Hepatocyte (in vitro differentiated cells): ENCODE data around the gene KBTBD8. TPM values are rescaled to one million over a fixed set of nuclear protein-coding genes. Genes with fewer than 3 reads are reported as not detected.
A peak's percentile ranks its signal among the peaks of the same experiment; 100 is the strongest.

Experiments
- DNase-seq: peaks from one replicate; pipeline ENCODE4 v3.0.0-alpha.2; 2016; ENCODE audit warnings: low spot score
- H2AFZ ChIP-seq: fragments of 200-600 bp; sonication (generic); 2 replicates; pipeline ENCODE4 v1.6.0; 2016; ENCODE audit warnings: antibody characterized with exemption, mild to moderate bottlenecking
- H3K27ac ChIP-seq: fragments of 200-600 bp; sonication (generic); 2 replicates; pipeline ENCODE4 v1.5.1; 2016; ENCODE audit warnings: mild to moderate bottlenecking
- H3K27me3 ChIP-seq: fragments of 200-600 bp; sonication (generic); 2 replicates; pipeline ENCODE4 v1.6.1; 2016
- H3K36me3 ChIP-seq: fragments of 200-600 bp; sonication (generic); replicated peaks from 2 replicates; pipeline ENCODE4 v1.5.1; 2016; ENCODE audit warnings: low read depth; ENCODE audit not compliant: insufficient read depth
- H3K4me1 ChIP-seq: fragments of 200-600 bp; sonication (generic); 2 replicates; pipeline ENCODE4 v1.5.1; 2016; ENCODE audit warnings: mild to moderate bottlenecking, moderate library complexity; ENCODE audit not compliant: insufficient read depth
- H3K4me2 ChIP-seq: fragments of 200-600 bp; sonication (generic); 2 replicates; pipeline ENCODE4 v1.6.0; 2016
- H3K4me3 ChIP-seq: fragments of 200-600 bp; sonication (generic); 2 replicates; pipeline ENCODE4 v1.5.1; 2016; ENCODE audit warnings: mild to moderate bottlenecking
- H3K79me2 ChIP-seq: fragments of 200-600 bp; sonication (generic); 2 replicates; pipeline ENCODE4 v1.6.0; 2017; ENCODE audit warnings: mild to moderate bottlenecking
- H3K9me2 ChIP-seq: fragments of 200-600 bp; sonication (generic); replicated peaks from 2 replicates; pipeline ENCODE4 v1.6.0; 2017; ENCODE audit warnings: mild to moderate bottlenecking; ENCODE audit not compliant: insufficient read depth
- H3K9me3 ChIP-seq: fragments of 200-600 bp; sonication (generic); 2 replicates; pipeline ENCODE4 v1.5.1; 2016; ENCODE audit warnings: low read depth, mild to moderate bottlenecking
- H4K20me1 ChIP-seq: fragments of 200-600 bp; sonication (generic); 2 replicates; pipeline ENCODE4 v1.6.0; 2016; ENCODE audit warnings: mild to moderate bottlenecking; ENCODE audit not compliant: insufficient read depth, poor library complexity, severe bottlenecking
- CTCF ChIP-seq: fragments of 200-600 bp; sonication (generic); IDR thresholded peaks from 2 replicates; pipeline ENCODE4 v1.5.1; 2016; ENCODE audit warnings: antibody characterized with exemption, mild to moderate bottlenecking; ENCODE audit not compliant: poor library complexity
- EZH2 ChIP-seq: fragments of 200-600 bp; sonication (generic); IDR thresholded peaks from 2 replicates; pipeline ENCODE4 v1.6.1; 2016; ENCODE audit warnings: antibody characterized with exemption, mild to moderate bottlenecking, borderline replicate concordance
- EZH2phosphoT487 ChIP-seq: fragments of 200-600 bp; sonication (generic); IDR thresholded peaks from one replicate; pipeline ENCODE4 v1.6.1; 2018; ENCODE audit warnings: antibody characterized with exemption, mild to moderate bottlenecking, low read depth, moderate library complexity; ENCODE audit not compliant: unreplicated experiment, severe bottlenecking
- WGBS: methylation state at CpG from one replicate; pipeline ENCODE4 v1.1.6; 2016; ENCODE audit warnings: low lambda C conversion rate; ENCODE audit errors: missing lambda C conversion rate; 5-methylcytosine and 5-hydroxymethylcytosine counted together
- polyA plus RNA-seq: library from polyadenylated mRNA; unstranded; fragments of >200 nt; fragmentation: Nextera tagmentation; extraction: Ambion mirVana; gene quantifications from 2 replicates; pipeline ENCODE4 v1.2.1, GENCODE V29; 2016
- total RNA-seq: library from RNA; depleted of rRNA; stranded (reverse); fragments of >200 nt; gene quantifications from 2 replicates; pipeline ENCODE4 v1.2.3, GENCODE V29; 2014

The KBTBD8 gene
- 10.0 and 14.2 TPM in 2 replicates for total RNA-seq
- 2.1 and 3.9 TPM in 2 replicates for polyA plus RNA-seq

GRCh38 chr3:66998113-66998903, at the start of gene KBTBD8:
KBTBD8 (plus strand) TSS chr3:66998307; CDS start chr3:66998356, 49 bp downstream.
- peak within 1 kb of the TSS; percentile 2 for H3K27ac ChIP-seq
- H3K27me3 ChIP-seq, result peaks cover 15% of the 10 kb centered on the region
- TF ChIP-seq CTCF (no peak), EZH2phosphoT487 (no peak), EZH2 (no peak)
- H3K36me3 ChIP-seq, result no peaks in the 10 kb centered on the region
- H2AFZ ChIP-seq, result peak within 1 kb of the TSS; percentile 51
- H3K79me2 ChIP-seq, result peaks cover 2% of the 10 kb centered on the region
- no peaks in the 10 kb centered on the region for H3K9me2 ChIP-seq
- no peaks in the 10 kb centered on the region for H4K20me1 ChIP-seq
- H3K4me3 ChIP-seq, result peak within 1 kb of the TSS; percentile 30
- H3K4me2 ChIP-seq, result peak within 1 kb of the TSS; percentile 91
- H3K9me3 ChIP-seq, result no peaks in the 10 kb centered on the region
- peak; percentile 64 for DNase-seq
- WGBS, result 2% methylated on average over 57 of the region's 75 CpGs
- H3K4me1 ChIP-seq, result peaks cover 4% of the 10 kb centered on the region

GRCh38 chr3:66948838-66949237, 49.3 kb upstream of the KBTBD8 start:
- Histone ChIP-seq H3K9me2 (no peaks in the 10 kb centered on the region), H4K20me1 (no peaks in the 10 kb centered on the region), H3K9me3 (no peaks in the 10 kb centered on the region), H2AFZ (no peak overlapping the region), H3K4me1 (no peaks in the 10 kb centered on the region), H3K36me3 (no peaks in the 10 kb centered on the region), H3K79me2 (no peaks in the 10 kb centered on the region), H3K27ac (peak overlapping the region; percentile 21), H3K27me3 (no peaks in the 10 kb centered on the region), H3K4me3 (no peak overlapping the region), H3K4me2 (no peak overlapping the region)
- 65% methylated on average over 2 of the region's 2 CpGs for WGBS
- peak; percentile 26 for DNase-seq
- TF ChIP-seq EZH2 (no peak), CTCF (no peak), EZH2phosphoT487 (no peak)

- Histone ChIP-seq H4K20me1 (no peaks in the 10 kb centered on the region), H3K79me2 (no peaks in the 10 kb centered on the region), H3K27me3 (no peaks in the 10 kb centered on the region), H3K9me2 (no peaks in the 10 kb centered on the region), H3K4me1 (no peaks in the 10 kb centered on the region), H3K4me2 (no peak overlapping the region), H2AFZ (no peak overlapping the region), H3K9me3 (no peaks in the 10 kb centered on the region), H3K4me3 (no peak overlapping the region), H3K36me3 (no peaks in the 10 kb centered on the region), H3K27ac (no peak overlapping the region)
- DNase-seq, result no peak
- TF ChIP-seq CTCF (no peak), EZH2phosphoT487 (no peak), EZH2 (no peak)
- 90% methylated on average over 3 of the region's 3 CpGs for WGBS
These were observed 48.2 kb upstream of the KBTBD8 start for GRCh38 chr3:66949898-66950297.
